NCI-H128 (cell line): ENCODE measurements around the gene COMMD7.
"Not testable (repeated sequence)": the region's sequence is repeated elsewhere in the genome, so short reads cannot be mapped to it uniquely, and the experiment has no call there.

Experiments
- DNase-seq: peaks from one replicate; lab custom pipeline; 2025; ENCODE audit not compliant: unreplicated experiment; lab: John Stamatoyannopoulos, UW

Gene COMMD7

DNA sequence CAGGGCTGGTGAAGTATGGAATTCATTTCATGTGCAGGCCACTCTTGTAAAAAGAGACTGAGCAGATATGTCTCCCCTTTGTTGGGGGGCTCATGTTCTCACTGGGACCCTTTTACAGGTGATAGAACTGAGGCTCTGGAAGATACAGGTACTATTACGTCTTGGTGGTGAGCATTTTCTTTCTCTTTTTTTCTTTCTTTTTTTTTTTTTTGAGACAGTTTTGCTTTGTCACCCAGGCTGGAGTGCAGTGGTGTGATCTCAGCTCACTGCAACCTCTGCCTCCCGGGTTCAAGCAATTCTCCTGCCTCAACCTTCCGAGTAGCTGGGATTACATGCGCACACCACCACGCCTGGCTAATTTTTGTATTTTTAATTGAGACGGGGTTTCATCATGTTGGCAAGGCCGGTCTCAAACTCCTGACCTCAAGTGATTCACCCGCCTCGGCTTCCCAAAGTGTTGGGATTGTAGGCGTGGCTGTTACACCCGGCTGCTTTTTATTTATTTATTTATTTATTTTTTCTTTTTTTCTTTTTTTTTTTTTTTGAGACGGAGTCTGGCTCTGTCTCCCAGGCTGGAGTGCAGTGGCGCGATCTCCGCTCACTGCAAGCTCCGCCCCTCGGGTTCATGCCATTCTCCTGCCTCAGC is 22.1 kb upstream of the COMMD7 start:
- DNase-seq = not testable (repeated sequence)

DNA sequence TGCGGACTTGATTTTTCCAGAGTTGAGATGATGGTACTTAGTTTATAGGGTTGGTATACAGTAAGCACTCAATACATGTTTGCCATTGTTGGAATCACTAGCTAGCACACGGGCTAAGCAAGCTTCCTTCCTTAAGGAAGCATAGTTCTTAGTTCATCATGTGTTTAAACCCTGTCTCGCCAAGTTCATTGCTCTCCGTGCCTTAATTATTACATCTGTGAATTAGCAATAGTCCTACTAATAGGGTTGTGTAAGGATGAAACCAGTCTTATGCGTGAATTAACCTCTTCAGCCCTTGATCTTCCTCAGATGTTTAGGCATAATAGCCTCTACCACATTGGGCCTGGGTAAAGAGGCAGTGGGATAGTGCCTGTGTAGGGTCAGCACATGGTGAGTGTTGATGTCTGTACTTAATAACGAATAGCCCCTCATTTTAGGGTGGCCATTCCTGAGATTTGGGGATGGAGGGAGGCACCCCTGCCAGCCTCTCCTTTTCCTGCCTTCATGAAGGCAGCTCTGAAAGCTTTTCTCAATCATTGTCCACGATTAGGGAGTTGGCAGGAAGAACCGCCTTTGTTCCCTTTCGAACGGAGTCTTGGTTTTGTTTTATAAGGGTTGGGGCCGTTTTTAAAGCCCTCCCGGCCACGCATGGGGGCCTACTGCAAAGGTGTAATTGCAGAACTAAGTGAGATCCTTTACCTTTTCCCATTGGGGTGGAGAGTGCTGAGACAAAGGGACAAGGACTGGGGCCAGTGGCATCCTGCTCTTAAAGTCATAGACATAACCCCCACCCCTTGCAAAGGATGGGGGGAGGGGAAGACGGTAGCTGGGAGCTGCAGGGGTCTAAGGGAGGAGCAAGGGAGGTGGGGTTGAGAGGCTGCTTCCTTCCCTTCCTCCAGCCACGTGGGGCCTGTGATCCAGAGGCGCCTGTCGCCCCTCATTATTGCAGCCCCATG is 21.0 kb upstream of the COMMD7 start:
- DNase-seq = no peak

DNA sequence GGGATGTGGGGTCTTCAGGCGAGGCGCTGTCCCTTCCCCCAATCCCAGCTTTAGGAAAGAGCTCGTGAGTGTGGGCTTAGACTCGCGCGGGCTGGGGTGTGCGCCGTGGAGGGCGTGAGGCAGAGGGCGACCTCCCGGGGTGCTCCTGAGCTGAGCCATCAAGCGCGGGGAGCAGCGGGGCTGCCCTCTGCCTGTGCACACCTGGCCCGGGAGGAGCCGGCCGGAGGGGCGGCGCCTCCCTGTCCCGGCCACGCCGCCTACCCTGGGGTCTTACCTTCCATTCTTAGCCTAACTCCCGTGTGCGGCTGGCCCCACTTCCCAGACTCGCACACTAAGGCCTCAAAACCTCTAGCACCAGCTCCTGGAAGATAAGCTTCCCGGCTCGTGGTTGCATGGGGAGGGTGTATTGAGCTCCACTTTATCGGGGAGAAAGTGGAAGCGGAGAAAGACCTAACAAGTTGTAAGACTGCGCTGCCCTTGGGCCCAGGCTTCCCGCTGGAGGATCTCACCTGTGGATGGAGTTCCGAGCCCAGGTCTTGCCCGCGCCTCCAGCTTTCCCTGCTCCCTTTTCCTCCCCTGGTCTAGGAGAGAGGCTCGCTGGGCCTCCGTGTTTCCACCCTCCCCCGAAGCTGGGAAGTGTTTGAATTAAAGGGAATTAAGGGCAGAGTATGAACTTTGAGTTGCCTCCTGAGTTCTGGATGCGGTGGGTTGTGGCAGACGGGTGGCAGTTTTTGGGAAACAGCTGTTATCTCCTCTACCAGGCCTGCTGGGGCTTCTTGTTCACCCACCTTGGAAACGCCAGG is 20.1 kb upstream of the COMMD7 start:
- no peak for DNase-seq

DNA sequence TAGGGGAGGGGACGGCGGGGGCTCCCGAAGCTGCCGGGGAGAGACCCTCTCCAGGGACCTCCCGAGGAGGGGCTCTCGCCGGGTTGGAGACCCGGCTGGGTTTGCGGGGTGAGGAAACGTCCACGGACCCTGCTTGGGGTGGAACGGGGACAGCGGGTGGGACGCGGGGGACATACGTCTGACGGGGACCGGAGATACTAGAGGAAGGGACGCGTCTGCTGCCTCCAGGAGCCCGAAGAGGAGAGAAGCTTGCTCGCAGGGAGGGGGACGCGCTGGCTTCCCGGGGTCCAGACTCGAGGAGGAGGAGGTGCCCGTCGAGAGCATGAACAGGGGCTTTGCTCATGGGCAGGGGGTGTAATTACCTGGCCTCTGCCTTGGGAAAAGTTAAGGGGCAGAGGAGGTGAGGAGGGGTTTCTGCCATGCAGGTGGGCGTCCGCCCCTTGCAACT is 19.5 kb upstream of the COMMD7 start:
- DNase-seq = no peak

DNA sequence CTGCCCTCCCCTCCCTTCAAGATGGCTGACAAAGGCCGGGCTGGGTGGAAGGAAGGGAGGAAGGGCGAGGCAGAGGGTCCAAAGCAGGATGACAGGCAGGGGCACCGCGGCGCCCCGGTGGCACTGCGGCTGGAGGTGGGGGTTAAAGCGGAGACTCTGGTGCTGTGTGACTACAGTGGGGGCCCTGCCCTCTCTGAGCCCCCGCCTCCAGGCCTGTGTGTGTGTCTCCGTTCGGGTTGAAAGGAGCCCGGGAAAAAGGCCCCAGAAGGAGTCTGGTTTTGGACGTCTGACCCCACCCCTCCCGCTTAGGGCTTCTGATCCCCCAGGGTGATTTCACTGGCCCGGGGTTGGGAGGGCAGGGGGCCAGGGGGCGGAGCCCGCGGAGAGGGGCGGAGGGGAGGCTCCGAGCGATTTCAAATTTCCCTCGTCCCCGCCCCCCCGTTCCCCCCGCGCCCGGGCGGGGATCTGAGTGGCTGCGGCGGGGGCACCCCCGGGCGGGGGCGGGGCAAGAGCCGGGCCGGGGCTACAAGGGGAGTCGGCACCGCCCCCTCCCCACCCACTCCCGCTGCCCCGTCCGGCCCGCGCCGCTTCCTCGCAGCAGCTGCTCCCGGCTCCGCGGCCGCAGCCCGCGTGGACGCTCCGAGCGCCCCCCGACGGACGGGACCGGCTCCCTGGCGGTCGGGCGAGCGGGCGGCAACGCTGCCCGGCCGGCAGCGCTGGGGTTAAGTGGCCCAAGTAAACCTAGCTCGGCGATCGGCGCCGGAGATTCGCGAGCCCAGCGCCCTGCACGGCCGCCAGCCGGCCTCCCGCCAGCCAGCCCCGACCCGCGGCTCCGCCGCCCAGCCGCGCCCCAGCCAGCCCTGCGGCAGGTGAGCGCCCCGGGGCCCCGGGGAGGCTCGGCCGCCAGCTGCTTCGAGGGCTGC is 18.8 kb upstream of the COMMD7 start, which contains the start of gene DNMT3B:
Gene DNMT3B (plus strand): TSS at position 555 of the 923 bp plus-strand sequence. CDS start 17,939 bp downstream, outside the sequence.
- peak; percentile 58 for DNase-seq

DNA sequence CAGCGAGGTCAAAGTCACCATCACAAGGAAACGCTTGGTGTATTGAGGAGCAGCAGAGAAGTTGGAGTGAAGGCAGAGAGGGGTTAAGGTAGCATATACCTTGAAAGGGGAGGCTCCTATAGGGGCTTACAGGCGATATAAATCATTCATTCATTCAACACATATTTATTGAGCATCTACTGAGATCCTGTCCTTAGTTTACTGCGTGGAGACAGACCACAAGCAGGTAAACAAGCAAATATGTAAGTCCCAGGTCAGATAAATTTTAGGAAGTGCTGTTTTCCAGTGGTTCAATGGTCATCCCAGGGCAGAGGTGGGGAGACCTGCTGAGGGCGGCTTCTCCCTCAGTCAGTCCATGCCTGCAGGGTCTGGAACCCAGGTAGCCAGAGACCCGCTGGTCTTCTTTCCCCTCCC is 18.2 kb upstream of the COMMD7 start:
- no peak for DNase-seq

DNA sequence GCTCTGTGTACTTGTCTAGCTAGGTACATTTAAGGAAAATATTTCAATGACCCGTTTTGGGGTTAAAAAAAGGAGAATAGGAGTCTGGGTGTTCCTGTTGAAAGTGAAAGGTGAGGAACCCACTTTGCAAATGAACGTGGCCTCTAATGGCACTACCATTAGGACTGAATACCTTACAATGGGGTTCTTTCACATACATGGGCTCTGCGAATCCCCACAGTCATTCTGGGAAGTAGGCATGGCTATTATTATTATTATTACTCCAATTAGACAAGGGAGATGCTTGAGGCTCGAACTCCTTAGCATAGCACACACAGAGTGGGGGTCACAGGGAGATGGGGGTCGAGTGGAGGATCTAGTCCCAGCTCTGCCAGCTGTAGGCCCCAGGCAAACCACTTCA is 12.9 kb upstream of the COMMD7 start:
- no peak for DNase-seq

DNA sequence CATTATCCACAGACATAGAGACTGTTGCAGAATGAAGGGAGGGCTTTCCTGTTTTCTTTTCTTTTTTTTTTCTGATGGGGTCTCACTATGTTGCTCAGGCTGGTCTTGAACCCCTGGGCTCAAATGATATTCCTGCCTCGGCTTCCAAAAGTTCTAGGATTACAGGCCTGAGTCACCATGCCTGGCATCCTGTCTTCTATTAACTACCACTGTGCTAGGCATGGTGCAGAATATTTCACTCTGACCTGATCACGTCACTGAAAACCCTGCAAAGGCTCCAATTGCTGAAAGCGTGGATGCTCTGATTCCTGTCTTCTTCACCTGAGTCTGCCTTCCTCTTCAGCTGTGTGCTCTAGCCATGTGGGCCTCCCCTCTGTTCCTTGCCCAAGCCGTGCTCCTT is 10.5 kb upstream of the COMMD7 start:
- no peak for DNase-seq

DNA sequence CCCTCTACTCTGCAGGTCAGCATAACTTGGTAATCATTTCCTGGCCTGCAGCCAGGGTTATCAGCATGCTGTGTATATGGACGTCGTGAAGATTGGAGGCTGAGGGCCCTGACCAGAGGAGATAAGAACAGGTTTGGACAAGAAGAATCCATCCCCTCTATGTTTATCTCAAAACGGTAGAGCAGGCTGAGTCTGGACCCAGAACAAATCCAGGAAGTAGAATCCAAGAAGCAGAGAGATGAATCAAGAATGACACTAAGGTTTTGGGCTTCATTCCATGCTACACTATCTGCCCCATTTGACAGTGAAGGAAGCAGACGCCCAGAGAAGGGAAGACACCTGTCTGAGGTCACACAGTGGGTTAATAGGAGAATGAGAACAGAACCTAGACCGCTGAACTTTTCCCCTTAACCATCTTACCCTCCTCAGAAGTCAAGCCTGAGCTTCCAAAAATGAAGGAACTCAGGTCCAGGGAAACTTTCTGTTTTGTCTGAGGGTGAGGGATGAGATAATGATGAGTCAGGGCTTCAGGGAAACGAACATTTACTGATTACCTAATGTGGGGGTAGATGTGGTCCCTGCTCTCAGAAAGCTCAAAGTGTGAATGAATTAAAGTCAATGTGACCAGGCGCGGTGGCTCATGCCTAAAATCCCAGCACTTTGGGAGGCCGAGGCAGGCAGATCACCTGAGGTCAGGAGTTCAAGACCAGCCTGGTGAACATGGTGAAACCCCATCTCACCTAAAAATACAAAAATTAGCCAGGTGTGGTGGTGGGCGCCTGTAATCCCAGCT is 9.4 kb upstream of the COMMD7 start:
- DNase-seq = no peak

DNA sequence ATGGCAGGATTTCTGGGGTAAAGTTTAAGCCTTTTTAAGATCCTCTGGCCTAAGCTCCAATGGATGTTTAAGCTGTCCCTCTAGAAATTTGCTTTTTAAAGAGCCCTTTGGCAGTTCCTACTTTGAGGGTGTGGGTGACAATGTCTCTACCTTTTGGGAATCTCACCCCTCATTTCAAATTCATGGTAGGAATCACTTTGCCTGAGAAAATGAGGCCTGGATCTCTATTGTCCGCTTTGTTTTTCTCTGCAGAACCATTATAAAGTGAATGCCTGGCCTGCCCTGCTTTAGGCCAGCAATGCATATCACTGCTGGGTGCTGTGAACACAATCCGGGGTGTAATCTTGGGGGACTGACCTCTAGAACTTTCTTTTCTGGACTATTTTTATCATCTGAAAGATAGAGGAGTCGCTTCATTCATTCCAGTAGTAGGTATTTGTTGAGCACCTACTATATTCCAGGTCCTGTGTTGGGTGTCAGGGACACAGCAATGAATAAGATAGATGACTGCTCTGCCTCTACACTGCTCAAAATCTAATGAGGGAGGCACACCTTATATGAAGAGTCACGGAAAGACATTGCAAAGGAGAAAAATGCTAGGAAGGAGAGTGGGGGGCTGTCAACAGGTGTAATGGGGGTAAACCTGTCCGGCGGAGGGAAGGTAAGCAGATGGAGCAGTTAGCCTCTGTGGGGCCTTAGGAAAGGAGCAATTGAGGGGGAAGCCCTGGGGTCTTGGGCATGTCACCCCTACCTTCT is 8.6 kb upstream of the COMMD7 start:
- DNase-seq = no peak

DNA sequence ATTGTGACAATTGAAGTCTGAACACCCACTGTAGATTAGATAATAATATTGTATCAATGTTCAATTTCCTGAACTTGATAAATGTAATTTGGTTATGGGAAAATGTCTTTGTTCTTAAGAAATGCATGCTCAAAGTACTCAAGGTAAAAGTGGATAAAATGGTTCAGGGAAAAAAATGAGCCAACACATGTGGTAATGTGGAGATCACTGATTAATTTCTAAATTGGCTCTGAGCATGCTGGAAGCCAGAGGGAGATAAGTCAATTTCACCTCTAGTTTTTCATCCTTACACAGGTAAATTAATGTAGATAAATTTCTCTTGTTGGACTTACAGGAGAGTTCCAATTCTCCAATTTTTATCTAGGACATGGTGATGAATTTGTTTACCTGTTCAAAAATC is 8.0 kb upstream of the COMMD7 start:
- no peak for DNase-seq

DNA sequence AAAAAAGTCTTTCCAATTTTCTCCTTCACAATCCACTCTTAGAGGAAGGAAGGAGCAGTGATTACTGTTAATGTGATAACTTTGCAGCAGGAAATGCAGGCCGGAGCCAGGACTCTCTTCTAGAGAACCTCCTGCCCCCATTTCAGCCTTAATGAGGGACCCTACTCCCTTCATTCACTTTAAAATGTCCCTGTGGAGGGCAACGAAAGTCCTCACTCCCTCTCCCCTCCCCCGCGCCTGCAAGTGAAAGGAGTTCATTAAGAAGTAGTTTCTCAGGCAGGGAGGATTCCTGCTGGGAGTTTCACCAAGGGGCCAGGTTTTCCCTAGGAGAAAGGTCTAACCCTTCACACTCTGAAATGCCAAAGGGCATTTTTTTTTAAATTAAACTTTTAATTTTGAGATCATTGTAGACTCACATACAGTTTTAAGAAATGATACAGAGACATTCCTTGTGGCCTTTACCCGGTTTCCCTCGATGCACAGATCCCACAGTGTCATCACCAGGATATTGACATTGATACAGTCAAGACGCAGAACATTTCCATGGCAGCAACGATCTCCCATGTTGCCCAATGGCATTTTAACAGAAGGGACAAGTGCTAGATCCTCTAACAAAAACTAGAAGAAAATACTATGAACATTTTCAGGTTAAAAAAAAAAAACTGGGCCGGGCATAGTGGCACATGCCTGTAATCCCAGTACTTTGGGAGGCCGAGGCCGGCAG is 6.8 kb upstream of the COMMD7 start:
- no peak for DNase-seq

DNA sequence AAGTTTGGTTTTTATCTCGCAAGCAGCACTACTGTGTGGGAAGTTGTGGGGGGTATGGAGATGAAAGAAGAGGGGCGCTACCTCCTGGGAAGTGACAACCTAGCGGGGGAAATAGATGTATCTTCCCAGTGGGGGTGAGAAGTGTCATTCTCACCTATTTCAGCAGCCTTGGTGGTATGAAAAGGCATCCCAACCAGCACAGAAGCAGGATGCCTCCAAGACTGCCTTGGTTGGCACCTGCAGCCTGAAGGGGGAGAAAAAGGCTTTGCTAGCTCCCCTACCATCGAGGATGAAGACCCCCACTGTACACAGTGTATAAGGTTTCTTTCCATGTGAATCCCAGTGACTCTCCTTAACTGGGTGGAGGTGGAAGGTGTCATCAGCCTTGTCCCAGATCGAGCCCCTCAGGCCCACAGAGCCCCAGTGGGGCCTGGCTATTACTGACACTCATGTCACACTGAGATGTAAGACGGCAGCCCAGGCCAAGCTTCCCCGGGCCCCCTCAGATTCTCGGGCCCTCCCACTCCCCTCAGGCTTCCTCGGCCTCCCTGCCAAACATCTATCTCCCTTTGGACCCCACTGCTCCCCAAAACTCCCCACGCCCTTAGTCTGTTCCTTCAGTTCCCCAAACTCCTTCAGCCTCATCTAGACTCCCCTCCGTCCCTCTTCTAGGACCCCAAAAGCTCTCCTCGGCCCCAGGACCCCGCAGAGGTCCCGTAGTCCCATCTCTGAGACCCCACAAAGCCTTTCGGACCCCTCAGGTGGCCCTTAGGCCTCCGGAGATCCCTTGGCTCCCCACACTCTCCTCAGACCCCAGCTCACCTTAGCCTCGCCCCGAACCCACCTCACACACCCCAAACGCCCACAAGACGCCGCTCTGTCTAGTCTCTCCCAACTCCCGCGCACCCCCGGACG is 688 bp downstream of the COMMD7 start:
- no peak for DNase-seq

DNA sequence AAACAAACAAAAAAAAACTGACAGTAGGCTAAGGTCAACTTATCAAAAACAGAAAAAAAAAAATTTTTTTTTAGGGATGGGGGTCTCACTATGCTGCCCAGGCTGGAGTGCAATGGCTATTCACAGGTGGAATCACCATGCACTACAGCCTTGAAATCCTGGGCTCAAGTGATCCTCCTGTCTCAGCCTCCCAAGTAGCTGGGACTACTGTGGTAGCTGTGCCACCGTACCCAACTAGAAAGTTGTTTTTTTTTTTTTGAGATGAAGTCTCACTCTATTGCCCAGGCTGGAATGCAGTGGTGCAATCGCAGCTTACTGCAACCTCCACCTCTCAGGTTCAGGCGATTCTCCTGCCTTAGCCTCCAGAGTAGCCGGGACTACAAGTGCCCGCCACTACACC is 2.1 kb downstream of the COMMD7 start:
- no peak for DNase-seq

DNA sequence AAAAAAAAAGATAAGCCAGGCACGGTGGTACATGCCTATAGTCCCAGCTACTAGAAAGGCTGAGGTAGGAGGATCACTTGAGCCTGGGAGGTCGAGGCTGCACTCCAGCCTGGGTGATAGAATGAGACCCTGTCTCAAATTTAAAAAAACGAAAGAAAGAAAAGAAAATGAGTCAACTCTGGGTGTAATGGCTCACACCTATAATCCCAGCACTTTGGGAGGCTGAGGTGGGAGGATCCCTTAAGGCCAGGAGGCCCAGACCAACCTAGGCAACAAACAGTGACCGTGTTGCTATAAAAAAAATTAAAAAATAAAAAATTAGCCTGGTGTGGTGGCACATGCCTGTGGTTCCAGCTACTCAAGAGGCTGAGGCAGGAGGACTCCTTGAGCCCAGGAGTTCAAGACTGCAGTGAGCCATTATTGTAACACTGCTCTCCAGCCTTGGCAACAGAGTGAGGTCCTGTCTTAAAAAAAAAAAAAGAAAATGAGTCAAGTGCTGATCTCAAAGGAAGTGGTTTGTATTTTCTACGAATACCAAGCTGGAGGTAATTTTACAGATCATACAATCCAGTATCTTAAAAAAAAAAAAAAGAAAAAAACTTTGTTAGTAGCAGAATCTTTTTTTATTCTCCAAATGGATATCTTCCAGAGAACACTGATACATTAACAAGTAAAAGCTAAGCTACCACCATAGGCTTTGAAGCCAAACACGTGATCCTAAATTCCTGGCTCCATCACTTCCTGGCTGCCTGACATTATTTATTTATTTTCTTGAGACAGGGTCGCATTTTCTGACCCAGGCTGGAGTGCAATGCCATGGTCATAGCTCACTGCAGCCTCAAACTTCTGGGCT is 5.7 kb downstream of the COMMD7 start:
- DNase-seq = no peak

DNA sequence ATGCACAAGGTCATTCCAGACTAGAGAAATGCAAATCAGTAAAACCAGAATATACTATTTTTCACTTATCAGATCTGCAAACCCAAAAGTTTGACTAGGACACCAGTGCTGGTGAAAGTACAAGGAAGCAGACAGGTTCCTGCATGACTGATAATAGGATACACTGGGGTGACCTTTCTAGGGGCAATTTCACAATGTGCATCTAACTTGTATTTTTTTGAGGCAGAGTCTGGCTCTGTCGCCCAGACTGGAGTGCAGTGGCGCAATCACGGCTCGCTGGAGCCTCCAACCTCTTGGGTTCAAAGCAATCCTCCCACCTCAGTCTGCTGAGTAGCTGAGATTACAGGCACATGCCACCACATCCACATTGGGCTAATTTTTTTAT is 11.4 kb downstream of the COMMD7 start:
- DNase-seq = no peak
